ENCODE measurements around the gene KCNQ2.

Gene KCNQ2

GRCh38 chr20:63398744-63399514, 73.5 kb downstream of the KCNQ2 start:
- Mint-ChIP-seq H3K4me3 (no peak overlapping the region), H3K27ac (no peak overlapping the region), H3K4me1 (no peaks in the 10 kb centered on the region), H3K36me3 (no peaks in the 10 kb centered on the region), H3K9me3 (no peaks in the 10 kb centered on the region)
- DNase-seq (ENCODE audit: low spot score in 2 of 2) (no peak), ATAC-seq (no peak)

- Mint-ChIP-seq H3K9me3 (no peaks in the 10 kb centered on the region), H3K4me3 (no peak overlapping the region), H3K36me3 (no peaks in the 10 kb centered on the region), H3K4me1 (no peaks in the 10 kb centered on the region), H3K27ac (no peak overlapping the region)
- DNase-seq (ENCODE audit: low spot score in 2 of 2) = no peak
- no peak for ATAC-seq
Measured at GRCh38 chr20:63397946-63398450, 74.5 kb downstream of the KCNQ2 start.

- no peak overlapping the region for H3K4me3 Mint-ChIP-seq
- no peaks in the 10 kb centered on the region for H3K36me3 Mint-ChIP-seq
- H3K4me1 Mint-ChIP-seq = no peaks in the 10 kb centered on the region
- no peak overlapping the region for H3K27ac Mint-ChIP-seq
- H3K9me3 Mint-ChIP-seq = no peaks in the 10 kb centered on the region
- DNase-seq (ENCODE audit: low spot score in 2 of 2) (no peak), ATAC-seq (no peak)
Measured at GRCh38 chr20:63397155-63397843, 75.2 kb downstream of the KCNQ2 start.

GRCh38 chr20:63396300-63396699, 76.2 kb downstream of the KCNQ2 start:
- no peak for DNase-seq (ENCODE audit: low spot score in 2 of 2)
- no peak for ATAC-seq
- Mint-ChIP-seq H3K36me3 (no peaks in the 10 kb centered on the region), H3K9me3 (no peaks in the 10 kb centered on the region), H3K4me3 (no peak overlapping the region), H3K27ac (no peak overlapping the region), H3K4me1 (no peaks in the 10 kb centered on the region)

- ATAC-seq (no peak), DNase-seq (ENCODE audit: low spot score in 2 of 2) (no peak)
- Mint-ChIP-seq H3K9me3 (no peaks in the 10 kb centered on the region), H3K4me1 (no peaks in the 10 kb centered on the region), H3K27ac (no peak overlapping the region), H3K36me3 (no peaks in the 10 kb centered on the region), H3K4me3 (no peak overlapping the region)
Measured at GRCh38 chr20:63395723-63396122, 76.7 kb downstream of the KCNQ2 start.

GRCh38 chr20:63394920-63395455, 77.5 kb downstream of the KCNQ2 start:
- Mint-ChIP-seq H3K36me3 (no peaks in the 10 kb centered on the region), H3K27ac (no peak overlapping the region)

GRCh38 chr20:63394069-63394919, 78.2 kb downstream of the KCNQ2 start:
- ATAC-seq (no peak), DNase-seq (ENCODE audit: low spot score in 2 of 2) (no peak)
- H3K4me3 Mint-ChIP-seq = no peak overlapping the region
- no peaks in the 10 kb centered on the region for H3K9me3 Mint-ChIP-seq
- no peak overlapping the region for H3K27ac Mint-ChIP-seq
- H3K4me1 Mint-ChIP-seq = no peaks in the 10 kb centered on the region
- H3K36me3 Mint-ChIP-seq = no peaks in the 10 kb centered on the region

More at GRCh38 chr20:63394920-63395455, 77.5 kb downstream of the KCNQ2 start:
- H3K4me1 Mint-ChIP-seq = no peaks in the 10 kb centered on the region
- no peaks in the 10 kb centered on the region for H3K9me3 Mint-ChIP-seq
- no peak overlapping the region for H3K4me3 Mint-ChIP-seq
- DNase-seq (ENCODE audit: low spot score in 2 of 2) (no peak), ATAC-seq (no peak)

GRCh38 chr20:63393566-63393965, 78.9 kb downstream of the KCNQ2 start:
- no peak for ATAC-seq
- Mint-ChIP-seq H3K4me1 (no peaks in the 10 kb centered on the region), H3K9me3 (no peaks in the 10 kb centered on the region), H3K4me3 (no peak overlapping the region), H3K36me3 (no peaks in the 10 kb centered on the region), H3K27ac (no peak overlapping the region)
- DNase-seq (ENCODE audit: low spot score in 2 of 2) = no peak

- H3K27ac Mint-ChIP-seq = no peak overlapping the region
- no peak overlapping the region for H3K4me3 Mint-ChIP-seq
- no peaks in the 10 kb centered on the region for H3K4me1 Mint-ChIP-seq
- DNase-seq (ENCODE audit: low spot score in 2 of 2) = no peak
- ATAC-seq = no peak
- no peaks in the 10 kb centered on the region for H3K9me3 Mint-ChIP-seq
- no peaks in the 10 kb centered on the region for H3K36me3 Mint-ChIP-seq
Measured at GRCh38 chr20:63392465-63393365, 79.7 kb downstream of the KCNQ2 start.

- H3K4me3 Mint-ChIP-seq = no peak overlapping the region
- H3K36me3 Mint-ChIP-seq = no peaks in the 10 kb centered on the region
- ATAC-seq = no peak
- peaks cover 13% of the 10 kb centered on the region for H3K9me3 Mint-ChIP-seq
- H3K4me1 Mint-ChIP-seq = no peaks in the 10 kb centered on the region
- no peak for DNase-seq (ENCODE audit: low spot score in 2 of 2)
- H3K27ac Mint-ChIP-seq = no peak overlapping the region
Measured at GRCh38 chr20:63387917-63388316, 84.5 kb downstream of the KCNQ2 start.

GRCh38 chr20:63387393-63387792, 85.1 kb downstream of the KCNQ2 start:
- Mint-ChIP-seq H3K36me3 (no peaks in the 10 kb centered on the region), H3K4me3 (no peak overlapping the region)
- no peak for ATAC-seq

GRCh38 chr20:63386491-63386890, 86.0 kb downstream of the KCNQ2 start:
- H3K9me3 Mint-ChIP-seq = peaks cover 13% of the 10 kb centered on the region
- no peaks in the 10 kb centered on the region for H3K36me3 Mint-ChIP-seq
- DNase-seq (ENCODE audit: low spot score in 2 of 2) (no peak), ATAC-seq (no peak)
- H3K4me3 Mint-ChIP-seq = no peak overlapping the region
- no peaks in the 10 kb centered on the region for H3K4me1 Mint-ChIP-seq
- H3K27ac Mint-ChIP-seq = no peak overlapping the region

More at GRCh38 chr20:63387393-63387792, 85.1 kb downstream of the KCNQ2 start:
- H3K27ac Mint-ChIP-seq = no peak overlapping the region
- H3K9me3 Mint-ChIP-seq = peaks cover 13% of the 10 kb centered on the region
- H3K4me1 Mint-ChIP-seq = no peaks in the 10 kb centered on the region
- DNase-seq (ENCODE audit: low spot score in 2 of 2) = no peak

GRCh38 chr20:63385819-63386218, 86.6 kb downstream of the KCNQ2 start:
- ATAC-seq = no peak
- DNase-seq (ENCODE audit: low spot score in 2 of 2) = no peak
- Mint-ChIP-seq H3K9me3 (peaks cover 13% of the 10 kb centered on the region), H3K4me3 (no peak overlapping the region), H3K36me3 (no peaks in the 10 kb centered on the region), H3K27ac (no peak overlapping the region), H3K4me1 (no peaks in the 10 kb centered on the region)

- ATAC-seq = no peak
- Mint-ChIP-seq H3K4me1 (no peaks in the 10 kb centered on the region), H3K4me3 (no peak overlapping the region), H3K36me3 (no peaks in the 10 kb centered on the region), H3K9me3 (peaks cover 13% of the 10 kb centered on the region), H3K27ac (no peak overlapping the region)
- DNase-seq (ENCODE audit: low spot score in 2 of 2) = no peak
Measured at GRCh38 chr20:63384336-63384735, 88.1 kb downstream of the KCNQ2 start.
